Upper lobe of left lung (tissue), 6 donors: ENCODE data around the gene TNNC2. TPM values are rescaled to one million over a fixed set of nuclear protein-coding genes. Genes with fewer than 3 reads are reported as not detected.
A peak's percentile ranks its signal among the peaks of the same experiment; 100 is the strongest.

Experiments used
- ATAC-seq, 2 donors: fragments of 200-7000 bp; cut with Tn5 transposase; one replicate each; pipeline ENCODE4 v1.9.1; 2022; ENCODE audit warnings: mild to moderate bottlenecking in 2 of 2, moderate library complexity in 2 of 2; ENCODE audit not compliant: low FRiP score in 2 of 2
- DNase-seq, 2 donors: peaks; one replicate each; pipeline ENCODE4 v3.0.0-alpha.2; 2019 to 2020
- H3K27ac ChIP-seq, 4 donors: fragments of 200-600 bp; sonication (generic); one replicate each; pipeline ENCODE4 v1.5.1; 2016 to 2019
- H3K27me3 ChIP-seq, 4 donors: fragments of 200-600 bp; sonication (generic); one replicate each; pipeline ENCODE4 v1.5.1; 2017 to 2019
- H3K36me3 ChIP-seq, 4 donors: fragments of 200-600 bp; sonication (generic); one replicate each; pipeline ENCODE4 v1.5.1; 2016 to 2019
- H3K4me1 ChIP-seq, 4 donors: fragments of 200-600 bp; sonication (generic); one replicate each; pipeline ENCODE4 v1.5.1; 2018 to 2019
- H3K4me3 ChIP-seq, 4 donors: fragments of 200-600 bp; sonication (generic); one replicate each; pipeline ENCODE4 v1.5.1; 2017 to 2019; ENCODE audit warnings: mild to moderate bottlenecking in 2 of 4, moderate library complexity in 1 of 4
- H3K9me3 ChIP-seq, 4 donors: fragments of 200-600 bp; sonication (generic); one replicate each; pipeline ENCODE4 v1.5.1; 2018 to 2019
- CTCF ChIP-seq, 6 experiments: fragments of 450-650 bp in 4 of 6; fragments of 200-600 bp in 2 of 6; sonication (generic) in 2 of 6; IDR thresholded peaks; one replicate each; pipeline ENCODE4 v1.5.1; 2016 to 2019; ENCODE audit warnings: antibody characterized with exemption in 6 of 6
- EP300 ChIP-seq, 4 donors: sonication (generic); formaldehyde crosslinking; IDR thresholded peaks; one replicate each; pipeline ENCODE4 v1.5.1; 2017; ENCODE audit warnings: antibody characterized with exemption in 4 of 4, control low read depth in 2 of 4
- POLR2A ChIP-seq, 4 donors: fragments of 450-650 bp; IDR thresholded peaks; one replicate each; pipeline ENCODE4 v1.5.1; 2016 to 2017; ENCODE audit warnings: antibody characterized with exemption in 4 of 4, mild to moderate bottlenecking in 2 of 4
- POLR2AphosphoS5 ChIP-seq, 2 donors: sonication (generic); formaldehyde crosslinking; IDR thresholded peaks; one replicate each; pipeline ENCODE4 v1.5.1; 2017; ENCODE audit warnings: antibody characterized with exemption in 2 of 2
- WGBS, 2 donors: methylation state at CpG; one replicate each; pipeline ENCODE4 v1.1.5; 2017 to 2018; 5-methylcytosine and 5-hydroxymethylcytosine counted together
- total RNA-seq, 6 donors: library from RNA; depleted of rRNA in 4 of 6; stranded (reverse); fragments of >200 nt in 4 of 6; gene quantifications; one replicate each; pipeline versions ENCODE4 v1.1.0 to v1.2.1, GENCODE V29; 2016 to 2021
- donor health status: DM: no; HTN: no; CAD: no; lungs with moderate emphysema.
- donor health status: DM: no; HTN: yes; CAD: no; lungs with severe emphysema.

TNNC2 gene
- total RNA-seq, 6 donors from 2014 or later, result 0.37 to 1.1 (median 0.80) TPM; not detected in 3

- Histone ChIP-seq H3K4me3 (peak within 1 kb of the TSS; percentile 51 to 99 (median 74)), H3K9me3 (no peaks in the 10 kb centered on the region), H3K27ac (peak within 1 kb of the TSS; percentile 72 to 92 (median 90)), H3K27me3 (no peaks in the 10 kb centered on the region), H3K4me1 (peaks cover 29 to 40% (median 33%) of the 10 kb centered on the region in 4 donors), H3K36me3 (peaks cover 0 to 23% (median 5%) of the 10 kb centered on the region in 4 donors)
- peak; percentile 99 for ATAC-seq
- TF ChIP-seq POLR2AphosphoS5 (IDR thresholded peaks at IDR 0.05) (peak; percentile 81 to 82), EP300 (IDR thresholded peaks at IDR 0.05) (no peak), POLR2A (IDR thresholded peaks at IDR 0.05) (peak in 3 of 4 donors; percentile 11 to 91 (median 90))
- WGBS, 2 donors, result 1% methylated on average over 15 to 28 of the region's 36 CpGs
- DNase-seq, result peak; percentile 89 to 98
Measured at GRCh38 chr20:45857114-45857881, 30.2 kb upstream of the TNNC2 start, which contains the start of the genes ACOT8 and ZSWIM3. Gene ACOT8, minus strand, starts transcription at chr20:45857392. Its CDS starts 77 bp downstream, at chr20:45857315. Gene ZSWIM3, plus strand, starts transcription at chr20:45857614. Its CDS starts 212 bp downstream, at chr20:45857826.

- H3K9me3 ChIP-seq, result no peaks in the 10 kb centered on the region
- H3K36me3 ChIP-seq, result peaks cover 0 to 50% (median 13%) of the 10 kb centered on the region in 4 donors
- H3K4me3 ChIP-seq, result no peak overlapping the region
- no peak overlapping the region for H3K27ac ChIP-seq
- DNase-seq (no peak), ATAC-seq (no peak)
- 85% methylated on average over 2 of the region's 2 CpGs for WGBS, 2 donors
- TF ChIP-seq POLR2A (IDR thresholded peaks at IDR 0.05) (no peak), EP300 (IDR thresholded peaks at IDR 0.05) (no peak), CTCF (IDR thresholded peaks at IDR 0.05) (no peak)
- H3K4me1 ChIP-seq, result peaks cover 29 to 35% (median 32%) of the 10 kb centered on the region in 4 donors
- no peaks in the 10 kb centered on the region for H3K27me3 ChIP-seq
Measured at GRCh38 chr20:45853484-45853883, 26.4 kb upstream of the TNNC2 start.

- Histone ChIP-seq H3K27me3 (no peaks in the 10 kb centered on the region), H3K4me1 (peaks cover 20 to 27% (median 24%) of the 10 kb centered on the region in 4 donors), H3K4me3 (no peak overlapping the region), H3K9me3 (no peaks in the 10 kb centered on the region), H3K36me3 (peaks cover 0 to 61% (median 21%) of the 10 kb centered on the region in 4 donors), H3K27ac (no peak overlapping the region)
- TF ChIP-seq EP300 (IDR thresholded peaks at IDR 0.05) (no peak), POLR2AphosphoS5 (IDR thresholded peaks at IDR 0.05) (no peak), POLR2A (IDR thresholded peaks at IDR 0.05) (no peak), CTCF (IDR thresholded peaks at IDR 0.05) (no peak)
- DNase-seq (no peak), ATAC-seq (no peak)
- WGBS, 2 donors, result 92 to 100% methylated on average over 6 of the region's 6 CpGs
Measured at GRCh38 chr20:45852326-45852725, 25.2 kb upstream of the TNNC2 start.

GRCh38 chr20:45851501-45851900 lies 24.4 kb upstream of the TNNC2 start:
- no peak overlapping the region for H3K4me3 ChIP-seq
- no peaks in the 10 kb centered on the region for H3K9me3 ChIP-seq
- DNase-seq (no peak), ATAC-seq (no peak)
- no peak for TF ChIP-seq CTCF (IDR thresholded peaks at IDR 0.05)
- no peak for TF ChIP-seq EP300 (IDR thresholded peaks at IDR 0.05)
- no peak for TF ChIP-seq POLR2AphosphoS5 (IDR thresholded peaks at IDR 0.05)
- TF ChIP-seq POLR2A (IDR thresholded peaks at IDR 0.05), result no peak
- H3K27ac ChIP-seq, result no peak overlapping the region
- H3K36me3 ChIP-seq, result peaks cover 3 to 70% (median 25%) of the 10 kb centered on the region in 4 donors
- H3K4me1 ChIP-seq, result peaks cover 18 to 25% (median 21%) of the 10 kb centered on the region in 4 donors
- H3K27me3 ChIP-seq, result no peaks in the 10 kb centered on the region

GRCh38 chr20:45850926-45851325 lies 23.8 kb upstream of the TNNC2 start:
- Histone ChIP-seq H3K27me3 (no peaks in the 10 kb centered on the region), H3K4me1 (peaks cover 13 to 20% (median 15%) of the 10 kb centered on the region in 4 donors), H3K36me3 (peaks cover 3 to 75% (median 28%) of the 10 kb centered on the region in 4 donors), H3K27ac (no peak overlapping the region), H3K4me3 (no peak overlapping the region), H3K9me3 (no peaks in the 10 kb centered on the region)
- TF ChIP-seq EP300 (IDR thresholded peaks at IDR 0.05) (no peak), POLR2A (IDR thresholded peaks at IDR 0.05) (no peak), CTCF (IDR thresholded peaks at IDR 0.05) (no peak), POLR2AphosphoS5 (IDR thresholded peaks at IDR 0.05) (no peak)
- 100% methylated on average over 1 of the region's 1 CpG for WGBS, 2 donors
- ATAC-seq (no peak), DNase-seq (no peak)
